Mesothelial cell of epicardium (in vitro differentiated cells): ENCODE results near the gene IL22RA1. TPM values are rescaled to one million over a fixed set of nuclear protein-coding genes. Genes with fewer than 3 reads are reported as not detected.

Source experiments
- DNase-seq, 2 experiments: peaks; one replicate each; pipeline ENCODE4 v3.0.0; 2021; ENCODE audit warnings: low spot score in 2 of 2; ENCODE audit not compliant: unreplicated experiment in 2 of 2
- H3K27ac Mint-ChIP-seq: 2 replicates; pipeline ENCODE4 v1.8.0; 2021; ENCODE audit warnings: mixed read lengths
- H3K27me3 Mint-ChIP-seq: 2 replicates; pipeline ENCODE4 v1.8.0; 2021; ENCODE audit warnings: low read depth, mixed read lengths
- H3K36me3 Mint-ChIP-seq: 2 replicates; pipeline ENCODE4 v1.8.0; 2021; ENCODE audit warnings: mixed read lengths
- H3K4me1 Mint-ChIP-seq: 2 replicates; pipeline ENCODE4 v1.8.0; 2021; ENCODE audit warnings: mixed read lengths
- H3K4me3 Mint-ChIP-seq: 2 replicates; pipeline ENCODE4 v1.8.0; 2021; ENCODE audit warnings: mild to moderate bottlenecking, moderate library complexity, mixed read lengths
- H3K9me3 Mint-ChIP-seq: 2 replicates; pipeline ENCODE4 v1.8.0; 2021; ENCODE audit warnings: mixed read lengths
- CTCF ChIP-seq: fragments of 200-600 bp; sonication (generic); IDR thresholded peaks from one replicate; pipeline ENCODE4 v1.5.0; 2021; ENCODE audit warnings: antibody characterized with exemption; ENCODE audit not compliant: unreplicated experiment
- total RNA-seq: library from RNA; stranded (reverse); gene quantifications from 3 replicates; pipeline ENCODE4 v1.2.1, GENCODE V29; 2021

The IL22RA1 gene
- total RNA-seq, 1 donor from 2014 or later: 0.09 TPM

- Mint-ChIP-seq H3K27ac (no peak overlapping the region), H3K4me1 (peaks cover 4% of the 10 kb centered on the region), H3K36me3 (no peaks in the 10 kb centered on the region), H3K9me3 (no peaks in the 10 kb centered on the region), H3K27me3 (peaks cover 4% of the 10 kb centered on the region), H3K4me3 (no peak overlapping the region)
- TF ChIP-seq CTCF: no peak
- DNase-seq: no peak
Measured at GRCh38 chr1:24069817-24070216, 73.1 kb downstream of the IL22RA1 start.

Other genes starting within 250 kb of the IL22RA1 start
- not detected in 3 replicates for gene CNR2, start 229.8 kb downstream of the IL22RA1 start, total RNA-seq
- gene PNRC2, start 183.3 kb downstream of the IL22RA1 start, total RNA-seq: 134 to 150 TPM (median 149 TPM) in 3 replicates
- 201 to 216 TPM (median 208 TPM) in 3 replicates for gene SRSF10, start 162.8 kb downstream of the IL22RA1 start, total RNA-seq
- gene MYOM3, start 31.0 kb downstream of the IL22RA1 start, total RNA-seq: 0.11 to 0.29 TPM (median 0.13 TPM) in 3 replicates
- 12.1 to 13.0 TPM (median 12.1 TPM) in 3 replicates for gene IFNLR1, start 44.1 kb upstream of the IL22RA1 start, total RNA-seq
- gene GRHL3, start 176.2 kb upstream of the IL22RA1 start, total RNA-seq: 17.1 to 19.1 TPM (median 17.9 TPM) in 3 replicates